VCaP (cell line): Measurements from ENCODE around the gene KCNE3.

ENCODE experiments used
- H3K27ac ChIP-seq: fragments of 450-650 bp; 2 replicates; pipeline ENCODE4 v1.5.1; 2017
- TF ChIP-seq, protein P1 (sequence below): fragments of 450-650 bp; conservative IDR thresholded peaks from 2 replicates; pipeline ENCODE4 v1.5.1; 2017; ENCODE audit warnings: mild to moderate bottlenecking, moderate library complexity

Gene KCNE3

DNA sequence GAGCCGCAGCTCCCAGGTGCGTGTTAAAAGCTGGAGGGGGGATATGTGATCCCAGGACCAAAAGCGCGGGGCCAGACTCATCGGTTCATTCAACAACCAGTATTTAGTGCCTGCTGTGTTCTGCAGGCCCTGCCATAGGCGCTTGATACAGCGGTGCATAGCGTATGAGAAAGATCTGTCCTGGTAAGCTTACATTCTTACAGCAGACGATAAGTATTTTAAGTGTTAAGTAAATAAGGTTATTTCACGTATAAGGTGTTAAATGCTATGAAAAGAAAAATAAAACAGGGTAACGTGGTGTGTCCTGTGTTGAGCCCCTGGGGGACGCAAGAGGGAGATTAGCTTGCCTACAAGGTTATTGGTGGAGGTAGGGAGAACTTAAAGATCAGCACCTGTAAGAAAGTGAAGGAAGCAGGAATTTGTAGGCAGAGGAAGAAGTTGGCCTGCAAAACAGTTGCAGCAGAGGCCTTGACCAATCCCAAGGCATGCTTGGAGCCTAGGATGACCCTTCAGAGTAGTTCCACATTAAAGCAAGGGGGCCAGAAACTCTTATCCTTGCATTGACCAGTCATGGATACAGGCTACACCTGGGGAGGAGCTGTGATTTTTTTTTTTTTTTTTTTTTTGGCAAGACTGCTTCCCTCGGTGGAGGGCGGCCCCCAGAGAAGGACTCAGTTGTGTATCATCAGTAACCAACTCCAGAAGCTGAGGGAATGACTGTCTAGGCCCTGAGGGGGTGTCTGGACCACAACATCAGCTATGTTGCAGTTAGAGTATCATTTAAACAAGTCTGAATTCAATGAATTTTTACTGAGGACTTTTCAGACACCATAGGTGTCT lies 26.7 kb upstream of the KCNE3 start:
- peak overlapping the region; percentile 99 for H3K27ac ChIP-seq
- TF ChIP-seq, protein P1, sequence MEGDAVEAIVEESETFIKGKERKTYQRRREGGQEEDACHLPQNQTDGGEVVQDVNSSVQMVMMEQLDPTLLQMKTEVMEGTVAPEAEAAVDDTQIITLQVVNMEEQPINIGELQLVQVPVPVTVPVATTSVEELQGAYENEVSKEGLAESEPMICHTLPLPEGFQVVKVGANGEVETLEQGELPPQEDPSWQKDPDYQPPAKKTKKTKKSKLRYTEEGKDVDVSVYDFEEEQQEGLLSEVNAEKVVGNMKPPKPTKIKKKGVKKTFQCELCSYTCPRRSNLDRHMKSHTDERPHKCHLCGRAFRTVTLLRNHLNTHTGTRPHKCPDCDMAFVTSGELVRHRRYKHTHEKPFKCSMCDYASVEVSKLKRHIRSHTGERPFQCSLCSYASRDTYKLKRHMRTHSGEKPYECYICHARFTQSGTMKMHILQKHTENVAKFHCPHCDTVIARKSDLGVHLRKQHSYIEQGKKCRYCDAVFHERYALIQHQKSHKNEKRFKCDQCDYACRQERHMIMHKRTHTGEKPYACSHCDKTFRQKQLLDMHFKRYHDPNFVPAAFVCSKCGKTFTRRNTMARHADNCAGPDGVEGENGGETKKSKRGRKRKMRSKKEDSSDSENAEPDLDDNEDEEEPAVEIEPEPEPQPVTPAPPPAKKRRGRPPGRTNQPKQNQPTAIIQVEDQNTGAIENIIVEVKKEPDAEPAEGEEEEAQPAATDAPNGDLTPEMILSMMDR, result 0 out of 2 replicates have a peak, but pooled peaks have one; percentile 7

DNA sequence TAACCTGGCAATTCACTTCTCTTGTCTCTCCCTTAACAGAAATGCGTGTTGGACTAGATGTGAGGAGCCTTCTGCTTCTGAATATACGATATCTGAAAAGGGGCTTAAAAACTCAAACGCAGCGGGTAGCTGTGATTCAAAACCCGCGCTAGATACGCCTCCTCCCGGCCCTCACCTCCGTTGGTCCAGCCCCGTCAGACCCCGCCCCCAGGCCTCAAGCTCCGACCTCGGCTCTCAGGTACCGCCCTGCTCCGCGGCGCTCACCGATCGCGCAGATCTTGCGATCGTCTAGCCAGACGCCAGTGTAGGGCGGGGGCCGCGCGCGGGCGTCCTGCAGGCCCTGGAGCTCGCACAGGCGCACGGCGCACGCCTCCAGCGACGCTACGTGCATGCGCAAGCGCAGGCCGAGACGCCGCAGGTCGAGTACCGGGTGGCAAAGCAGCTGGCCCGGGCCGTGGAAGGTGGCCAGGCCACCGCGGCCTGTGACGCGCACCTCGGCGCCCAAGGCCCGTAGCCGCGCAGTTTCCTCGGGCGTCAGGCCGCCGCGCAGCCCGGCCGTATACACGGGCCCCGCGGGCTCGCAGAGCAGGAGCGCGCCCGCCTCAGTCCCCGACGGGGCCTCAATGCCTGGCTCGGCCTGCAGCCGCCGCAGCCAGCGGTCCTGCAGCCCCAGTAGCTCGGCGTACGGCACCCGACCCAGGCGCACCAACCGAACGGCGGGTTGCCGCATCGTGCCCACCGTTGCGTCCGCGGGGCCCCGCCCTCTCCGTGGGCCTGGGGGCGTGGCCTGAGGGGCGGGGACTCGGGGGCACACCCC lies 25.8 kb upstream of the KCNE3 start, which contains the start of gene LIPT2:
LIPT2 (minus strand) TSS at position 751 of the 817 bp plus-strand sequence; CDS start at position 730, 21 bp downstream.
- H3K27ac ChIP-seq, result peak within 1 kb of the TSS; percentile 99
- TF ChIP-seq, protein P1, result no peak

GRCh38 chr11:74492084-74492483 lies 24.7 kb upstream of the KCNE3 start:
- peak overlapping the region; percentile 99 for H3K27ac ChIP-seq

GRCh38 chr11:74490941-74491340 lies 23.6 kb upstream of the KCNE3 start:
- TF ChIP-seq, protein P1, result no peak
- H3K27ac ChIP-seq, result no peak overlapping the region

More at GRCh38 chr11:74492084-74492483, 24.7 kb upstream of the KCNE3 start:
- TF ChIP-seq, protein P1, result no peak

GRCh38 chr11:74487875-74488274 lies 20.5 kb upstream of the KCNE3 start:
- H3K27ac ChIP-seq, result no peak overlapping the region
- TF ChIP-seq, protein P1, result no peak

DNA sequence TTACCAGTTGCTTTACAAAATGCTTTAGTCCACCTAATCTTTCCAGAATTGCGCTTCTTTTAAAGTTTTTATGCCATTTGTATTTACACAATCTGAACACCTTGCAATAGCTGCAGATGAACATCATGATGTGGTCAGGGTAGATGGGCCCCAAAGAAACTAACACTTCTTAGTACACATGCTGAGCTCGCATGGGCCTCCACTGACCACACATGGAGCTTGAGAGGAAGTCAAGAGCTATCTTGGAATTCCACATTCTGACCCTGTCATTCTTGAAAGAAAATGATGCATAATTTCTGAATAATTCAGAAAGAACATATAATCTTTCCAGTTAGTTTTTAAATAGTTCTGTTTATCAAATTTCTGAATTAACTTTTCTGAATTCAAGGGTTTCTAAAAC lies 18.5 kb upstream of the KCNE3 start:
- TF ChIP-seq, protein P1, result no peak
- H3K27ac ChIP-seq, result no peak overlapping the region

DNA sequence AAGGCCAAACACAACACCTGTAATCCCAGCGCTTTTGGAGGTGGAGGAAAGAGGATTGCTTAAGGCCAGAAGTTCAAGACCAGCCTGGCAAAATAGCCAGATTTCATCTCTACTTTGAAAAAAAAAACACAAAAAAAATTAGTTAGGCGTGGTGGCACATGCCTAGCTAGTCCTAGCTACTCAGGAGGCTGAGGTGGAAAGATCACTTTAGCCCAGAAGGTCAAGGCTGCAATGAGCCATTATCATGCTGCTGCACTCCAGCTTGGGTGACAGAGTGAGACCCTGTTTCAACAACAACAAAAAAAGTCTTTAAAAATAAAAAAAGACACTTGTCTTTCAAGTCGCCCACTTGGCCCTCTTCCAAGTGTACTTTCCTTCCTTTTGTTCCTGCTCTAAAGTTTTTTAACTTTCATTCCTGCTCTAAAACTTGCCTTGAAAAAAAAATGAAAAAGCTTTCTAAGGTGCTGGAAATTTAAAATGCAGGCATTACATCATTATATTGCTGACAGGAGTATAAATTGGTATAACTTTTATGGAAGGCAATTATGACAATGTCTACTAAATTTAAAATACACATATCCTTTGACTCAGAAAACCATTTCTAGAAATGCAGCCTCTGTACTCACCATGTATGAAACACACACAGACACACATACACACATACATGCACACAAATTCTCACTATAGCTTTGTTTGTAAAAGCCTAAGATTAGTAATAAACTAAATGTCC lies 13.5 kb upstream of the KCNE3 start:
- TF ChIP-seq, protein P1, result no peak
- no peak overlapping the region for H3K27ac ChIP-seq
